Sigmoid colon (tissue), 7 donors: Measurements from ENCODE around the gene GALNT14. TPM values are rescaled to one million over a fixed set of nuclear protein-coding genes. Genes with fewer than 3 reads are reported as not detected.

Experiments
- DNase-seq: peaks from one replicate; pipeline ENCODE4 v3.0.0-alpha.2; 2019
- H3K27ac ChIP-seq, 4 donors: fragments of 200-600 bp; sonication (generic); one replicate each; pipeline ENCODE4 v1.5.1; 2016 to 2019; ENCODE audit warnings: mild to moderate bottlenecking in 1 of 4
- H3K27me3 ChIP-seq, 3 donors: fragments of 200-600 bp; sonication (generic); one replicate each; pipeline ENCODE4 v1.5.1; 2019; ENCODE audit warnings: mild to moderate bottlenecking in 1 of 3
- H3K36me3 ChIP-seq, 4 donors: fragments of 200-600 bp; sonication (generic); one replicate each; pipeline ENCODE4 v1.5.1; 2016 to 2019
- H3K4me1 ChIP-seq, 4 donors: fragments of 200-600 bp; sonication (generic); one replicate each; pipeline ENCODE4 v1.5.1; 2017 to 2019
- H3K4me3 ChIP-seq, 4 donors: fragments of 200-600 bp; sonication (generic); one replicate each; pipeline ENCODE4 v1.5.1; 2017 to 2019; ENCODE audit warnings: mild to moderate bottlenecking in 2 of 4, moderate library complexity in 1 of 4
- H3K9me3 ChIP-seq, 4 donors: fragments of 200-600 bp in 3 of 4; sonication (generic) in 3 of 4; one replicate each; pipeline versions ENCODE4 v1.5.1 to v1.6.1; 2013 to 2019
- CTCF ChIP-seq, 4 experiments: fragments of 450-650 bp in 3 of 4; fragments of 200-600 bp in 1 of 4; IDR thresholded peaks; one replicate each; pipeline ENCODE4 v1.5.1; 2016 to 2019; ENCODE audit warnings: antibody characterized with exemption in 4 of 4, mild to moderate bottlenecking in 3 of 4, moderate library complexity in 2 of 4
- EP300 ChIP-seq, 4 donors: sonication (generic); formaldehyde crosslinking; IDR thresholded peaks; one replicate each; pipeline ENCODE4 v1.6.1; 2017; ENCODE audit warnings: antibody characterized with exemption in 4 of 4
- POLR2A ChIP-seq, 2 donors: fragments of 450-650 bp; IDR thresholded peaks; one replicate each; pipeline ENCODE4 v1.6.1; 2016; ENCODE audit warnings: antibody characterized with exemption in 2 of 2, mild to moderate bottlenecking in 2 of 2, moderate library complexity in 2 of 2
- POLR2AphosphoS5 ChIP-seq, 4 donors: sonication (generic); formaldehyde crosslinking; IDR thresholded peaks; one replicate each; pipeline ENCODE4 v1.6.1; 2017; ENCODE audit warnings: antibody characterized with exemption in 4 of 4
- WGBS, 2 donors: extraction: QIAGEN DNeasy Blood & Tissue Kit; methylation state at CpG; one replicate each; pipeline ENCODE4 v1.1.7; 2013; 5-methylcytosine and 5-hydroxymethylcytosine counted together
- intact Hi-C: fragments of 100-400 bp; cut with DNase I; formaldehyde crosslinking; loops from one replicate; pipeline ENCODE4 v1.15.1; 2023
- polyA plus RNA-seq, 3 donors: library from polyadenylated mRNA; stranded (reverse); fragments of 200-250 nt; gene quantifications; one replicate each; pipeline ENCODE4 v1.2.3, GENCODE V29; 2013
- total RNA-seq, 4 donors: library from RNA; depleted of rRNA; stranded (reverse); fragments of >200 nt; gene quantifications; one replicate each; pipeline ENCODE4 v1.1.0, GENCODE V29; 2016
- donor health status: healthy with polysubstance abuse.
- donor health status: Bipolar disorder and iron deficiency.
- donor health status: healthy.

Gene GALNT14
- total and polyA plus RNA-seq, 7 donors, result 1.2 to 2.3 (median 1.2) TPM; not detected in 4

- intact Hi-C loops, result no loop called here
- H3K27me3 ChIP-seq, result no peaks in the 10 kb centered on the region
- TF ChIP-seq POLR2AphosphoS5 (IDR thresholded peaks at IDR 0.05) (no peak), CTCF (IDR thresholded peaks at IDR 0.05) (no peak), POLR2A (IDR thresholded peaks at IDR 0.05) (no peak), EP300 (IDR thresholded peaks at IDR 0.05) (no peak)
- H3K27ac ChIP-seq, result no peak overlapping the region
- H3K36me3 ChIP-seq, result no peaks in the 10 kb centered on the region
- 58 to 70% methylated on average over 6 of the region's 6 CpGs for WGBS, 2 donors
- no peak for DNase-seq
- H3K4me1 ChIP-seq, result no peaks in the 10 kb centered on the region
- H3K4me3 ChIP-seq, result no peak overlapping the region
- H3K9me3 ChIP-seq, result no peaks in the 10 kb centered on the region
These were observed 59.6 kb downstream of the GALNT14 start for GRCh38 chr2:31078579-31079105.

- TF ChIP-seq CTCF (IDR thresholded peaks at IDR 0.05) (no peak), EP300 (IDR thresholded peaks at IDR 0.05) (no peak), POLR2A (IDR thresholded peaks at IDR 0.05) (no peak), POLR2AphosphoS5 (IDR thresholded peaks at IDR 0.05) (no peak)
- 79 to 84% methylated on average over 4 of the region's 4 CpGs for WGBS, 2 donors
These were observed 60.2 kb downstream of the GALNT14 start for GRCh38 chr2:31078011-31078410.

GRCh38 chr2:31075941-31076590 lies 62.2 kb downstream of the GALNT14 start:
- Histone ChIP-seq H3K9me3 (no peaks in the 10 kb centered on the region), H3K36me3 (no peaks in the 10 kb centered on the region), H3K27me3 (no peaks in the 10 kb centered on the region), H3K27ac (no peak overlapping the region), H3K4me3 (no peak overlapping the region), H3K4me1 (no peaks in the 10 kb centered on the region)
- no peak for TF ChIP-seq POLR2A (IDR thresholded peaks at IDR 0.05)
- TF ChIP-seq EP300 (IDR thresholded peaks at IDR 0.05), result no peak
- no peak for TF ChIP-seq POLR2AphosphoS5 (IDR thresholded peaks at IDR 0.05)
- TF ChIP-seq CTCF (IDR thresholded peaks at IDR 0.05), result no peak
- intact Hi-C loops, result no loop called here
- DNase-seq, result no peak
- 78 to 85% methylated on average over 6 of the region's 6 CpGs for WGBS, 2 donors

More at GRCh38 chr2:31078011-31078410, 60.2 kb downstream of the GALNT14 start:
- intact Hi-C loops, result no loop called here
- Histone ChIP-seq H3K27me3 (no peaks in the 10 kb centered on the region), H3K4me3 (no peak overlapping the region), H3K4me1 (no peaks in the 10 kb centered on the region), H3K27ac (no peak overlapping the region), H3K9me3 (no peaks in the 10 kb centered on the region), H3K36me3 (no peaks in the 10 kb centered on the region)
- no peak for DNase-seq

- intact Hi-C loops, result no loop called here
- H3K27me3 ChIP-seq, result no peaks in the 10 kb centered on the region
- no peak for DNase-seq
- no peaks in the 10 kb centered on the region for H3K36me3 ChIP-seq
- no peaks in the 10 kb centered on the region for H3K9me3 ChIP-seq
- 58 to 70% methylated on average over 7 of the region's 7 CpGs for WGBS, 2 donors
- no peak overlapping the region for H3K27ac ChIP-seq
- no peak for TF ChIP-seq POLR2A (IDR thresholded peaks at IDR 0.05)
- TF ChIP-seq POLR2AphosphoS5 (IDR thresholded peaks at IDR 0.05), result no peak
- TF ChIP-seq EP300 (IDR thresholded peaks at IDR 0.05), result no peak
- no peak for TF ChIP-seq CTCF (IDR thresholded peaks at IDR 0.05)
- no peaks in the 10 kb centered on the region for H3K4me1 ChIP-seq
- no peak overlapping the region for H3K4me3 ChIP-seq
These were observed 62.8 kb downstream of the GALNT14 start for GRCh38 chr2:31075431-31075830.
